Measurements from ENCODE around the gene TBC1D5. TPM values are rescaled to one million over a fixed set of nuclear protein-coding genes. Genes with fewer than 3 reads are reported as not detected.

The TBC1D5 gene
- total RNA-seq, 1 experiment from 2014 or later = 33.9 TPM

DNA sequence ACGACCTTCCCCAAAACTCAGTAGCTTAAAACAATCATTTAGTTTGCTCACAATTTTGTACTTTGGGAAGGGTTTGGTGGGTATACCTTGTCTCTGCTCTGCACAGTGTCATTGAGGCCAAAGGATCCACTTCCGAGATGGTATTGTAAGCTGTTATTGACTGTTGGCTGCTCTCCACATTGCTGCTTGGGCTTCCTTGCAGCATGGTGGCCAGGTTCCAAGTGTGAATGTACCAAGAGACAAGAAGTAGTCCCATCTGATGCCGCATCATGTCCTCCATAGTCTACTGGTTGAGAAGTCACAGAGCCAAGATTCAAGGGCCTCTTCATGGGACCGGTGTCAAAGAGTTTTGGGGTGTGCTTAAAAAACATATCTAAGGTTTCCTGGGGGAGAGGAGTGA lies 589.2 kb downstream of the TBC1D5 start:
- Histone ChIP-seq H3K9ac (ENCODE audit: low read length) (no peak overlapping the region), H3K36me3 (ENCODE audit: control insufficient read depth in 1 of 2, insufficient read depth in 2 of 2, low read length in 2 of 2) (peaks cover 0 to 7% of the 10 kb centered on the region in 2 experiments; a peak in 1 of 4 replicates), H3K27ac (ENCODE audit: low read depth, low read length) (no peak overlapping the region), H3K4me1 (ENCODE audit: control insufficient read depth in 1 of 2, insufficient read depth in 2 of 2, low read length in 2 of 2) (no peaks in the 10 kb centered on the region), H3K4me2 (ENCODE audit: low read length) (no peak overlapping the region), H3K9me2 (ENCODE audit: insufficient read depth) (no peaks in the 10 kb centered on the region), H2AFZ (ENCODE audit: low read depth, low read length, poor library complexity, severe bottlenecking) (no peak overlapping the region), H3K4me3 (replicated peaks in 1 of 2; ENCODE audit: low read depth in 1 of 2, low read length in 2 of 2) (no peak overlapping the region), H3K9me3 (ENCODE audit: control insufficient read depth in 1 of 2, insufficient read depth in 1 of 2, low read depth in 1 of 2, low read length in 2 of 2) (peaks cover 0 to 5% of the 10 kb centered on the region in 2 experiments; a peak in 1 of 4 replicates), H3K79me2 (ENCODE audit: insufficient read depth, low read length) (no peaks in the 10 kb centered on the region), H4K20me1 (ENCODE audit: insufficient read depth) (no peaks in the 10 kb centered on the region; the same call in 1 of the 2 replicates), H3K27me3 (ENCODE audit: insufficient read depth, low read length) (no peaks in the 10 kb centered on the region)
- CTCF ChIA-PET = no interaction called here
- TF ChIP-seq FOSL1 (IDR thresholded peaks at IDR 0.05; ENCODE audit: low read depth) (no peak), ZFX (IDR thresholded peaks at IDR 0.05) (no peak), ZNF274 (IDR thresholded peaks at IDR 0.05; ENCODE audit: low read depth, low read length) (no peak), POLR2A (IDR thresholded peaks at IDR 0.05; ENCODE audit: borderline replicate concordance, extremely low read depth, insufficient read depth, insufficient read length) (no peak), SIN3A (IDR thresholded peaks at IDR 0.05; ENCODE audit: low read depth) (no peak), POLR2AphosphoS5 (IDR thresholded peaks at IDR 0.05; ENCODE audit: low read depth, low read length) (no peak), SP1 (IDR thresholded peaks at IDR 0.05; ENCODE audit: low read depth) (no peak), RAD21 (IDR thresholded peaks at IDR 0.05; ENCODE audit: low read depth) (no peak), EZH2phosphoT487 (IDR thresholded peaks at IDR 0.05; ENCODE audit: borderline replicate concordance) (no peak), CEBPB (IDR thresholded peaks at IDR 0.05; ENCODE audit: low read depth) (no peak), EZH2 (IDR thresholded peaks at IDR 0.05) (no peak)
- TF ChIP-seq, protein P1, sequence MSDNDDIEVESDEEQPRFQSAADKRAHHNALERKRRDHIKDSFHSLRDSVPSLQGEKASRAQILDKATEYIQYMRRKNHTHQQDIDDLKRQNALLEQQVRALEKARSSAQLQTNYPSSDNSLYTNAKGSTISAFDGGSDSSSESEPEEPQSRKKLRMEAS (IDR thresholded peaks at IDR 0.05) = no peak
- RAD21 ChIA-PET (ENCODE audit: low non-redundant PET in 1 of 2, low total read pairs in 2 of 2, uncharacterized antibody in 2 of 2, unreplicated experiment in 2 of 2) = no interaction called here
- DNase-seq (ENCODE audit: low read depth, low spot score) (no peak), ATAC-seq (no peak)
- intact Hi-C loops (cut with micrococcal nuclease) = no loop called here
- POLR2A ChIA-PET = no interaction called here
- no TSS peak for BruUV-seq (replicated peaks)

Data from HCT116 (cell line).